Endothelial cell of umbilical vein (primary cell): ENCODE data around the gene ASB14.
"Not testable (repeated sequence)": the region's sequence is repeated elsewhere in the genome, so short reads cannot be mapped to it uniquely, and the experiment has no call there.

Experiments used
- CTCF ChIP-seq, 2 donors: IDR thresholded peaks; 1 replicate in 1 of 2; 2 replicates in 1 of 2; pipeline ENCODE4 v1.5.1; 2011; ENCODE audit warnings: low read length in 2 of 2, mild to moderate bottlenecking in 2 of 2, moderate library complexity in 2 of 2, control low read depth in 1 of 2, inconsistent platforms in 1 of 2, low read depth in 1 of 2; ENCODE audit not compliant: insufficient read depth in 1 of 2; ENCODE audit errors: extremely low read depth in 1 of 2
- EZH2 ChIP-seq: IDR thresholded peaks from 2 replicates; pipeline ENCODE4 v1.6.1; 2012; ENCODE audit warnings: borderline replicate concordance, low read depth, mild to moderate bottlenecking, moderate library complexity, low read length, inconsistent platforms; ENCODE audit not compliant: severe bottlenecking
- FOS ChIP-seq: IDR thresholded peaks from 2 replicates; pipeline ENCODE4 v1.6.1; 2011; ENCODE audit warnings: mild to moderate bottlenecking, low read length, moderate library complexity, borderline replicate concordance; ENCODE audit not compliant: insufficient read depth
- GATA2 ChIP-seq: IDR thresholded peaks from 2 replicates; pipeline ENCODE4 v1.7.0; 2011; ENCODE audit warnings: low read depth, mild to moderate bottlenecking, moderate library complexity, mixed read lengths, low read length; ENCODE audit not compliant: insufficient read length, insufficient read depth
- JUN ChIP-seq: IDR thresholded peaks from 2 replicates; pipeline ENCODE4 v1.6.1; 2011; ENCODE audit warnings: borderline replicate concordance, low read depth; ENCODE audit not compliant: insufficient read length, insufficient read depth
- MAX ChIP-seq: IDR thresholded peaks from 2 replicates; pipeline ENCODE4 v1.6.1; 2011; ENCODE audit not compliant: insufficient read depth, insufficient read length
- POLR2A ChIP-seq: IDR thresholded peaks from 2 replicates; pipeline ENCODE4 v1.6.1; 2012; ENCODE audit warnings: low read depth, mild to moderate bottlenecking, control low read depth, low read length
- POLR2AphosphoS5 ChIP-seq: IDR thresholded peaks from 2 replicates; pipeline ENCODE4 v1.6.1; 2012; ENCODE audit warnings: low read depth, mild to moderate bottlenecking, control low read depth, low read length, moderate library complexity; ENCODE audit not compliant: insufficient read depth

- not testable (repeated sequence) for TF ChIP-seq FOS; POLR2AphosphoS5; CTCF (IDR thresholded peaks at IDR 0.05; ENCODE audit: extremely low read depth in 1 of 2, insufficient read depth in 1 of 2, low read depth in 1 of 2, low read length in 2 of 2); POLR2A; MAX; GATA2; EZH2; JUN
Observed at GRCh38 chr3:57303520-57303919, 11.0 kb upstream of the ASB14 start.
